ENCODE data around the gene TMEM154.

DNA sequence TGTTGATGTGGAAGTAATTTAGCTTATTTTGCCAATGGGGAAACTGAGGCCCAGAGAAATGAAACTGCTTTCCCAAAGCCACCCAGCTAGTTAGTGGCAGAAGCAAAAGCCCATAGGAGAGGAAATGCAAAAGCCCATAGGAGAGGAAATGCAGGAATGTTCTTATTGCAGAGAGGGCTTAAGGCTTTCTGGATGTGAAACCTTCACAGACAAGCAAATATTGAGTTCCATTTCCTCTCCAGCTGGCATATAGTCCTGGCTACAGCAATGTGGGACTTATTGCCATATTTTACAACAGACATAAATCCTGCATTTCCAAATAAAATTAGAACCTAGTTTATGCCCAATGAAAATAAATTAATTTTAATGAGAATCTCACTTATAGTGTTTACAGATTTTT is 69.7 kb downstream of the TMEM154 start:
- TF ChIP-seq, protein P1, sequence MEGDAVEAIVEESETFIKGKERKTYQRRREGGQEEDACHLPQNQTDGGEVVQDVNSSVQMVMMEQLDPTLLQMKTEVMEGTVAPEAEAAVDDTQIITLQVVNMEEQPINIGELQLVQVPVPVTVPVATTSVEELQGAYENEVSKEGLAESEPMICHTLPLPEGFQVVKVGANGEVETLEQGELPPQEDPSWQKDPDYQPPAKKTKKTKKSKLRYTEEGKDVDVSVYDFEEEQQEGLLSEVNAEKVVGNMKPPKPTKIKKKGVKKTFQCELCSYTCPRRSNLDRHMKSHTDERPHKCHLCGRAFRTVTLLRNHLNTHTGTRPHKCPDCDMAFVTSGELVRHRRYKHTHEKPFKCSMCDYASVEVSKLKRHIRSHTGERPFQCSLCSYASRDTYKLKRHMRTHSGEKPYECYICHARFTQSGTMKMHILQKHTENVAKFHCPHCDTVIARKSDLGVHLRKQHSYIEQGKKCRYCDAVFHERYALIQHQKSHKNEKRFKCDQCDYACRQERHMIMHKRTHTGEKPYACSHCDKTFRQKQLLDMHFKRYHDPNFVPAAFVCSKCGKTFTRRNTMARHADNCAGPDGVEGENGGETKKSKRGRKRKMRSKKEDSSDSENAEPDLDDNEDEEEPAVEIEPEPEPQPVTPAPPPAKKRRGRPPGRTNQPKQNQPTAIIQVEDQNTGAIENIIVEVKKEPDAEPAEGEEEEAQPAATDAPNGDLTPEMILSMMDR (IDR thresholded peaks at IDR 0.05), result no peak
- TF ChIP-seq POLR2AphosphoS5 (IDR thresholded peaks at IDR 0.05), result no peak

All from transverse colon (tissue), 4 donors.